SKM-1 treated with dmso at 0.1 percent for 144 hours (cell line): ENCODE measurements around the gene MARCHF4.

Experiments
- DNase-seq: peaks from one replicate; lab custom pipeline; 2025; ENCODE audit not compliant: unreplicated experiment; lab: John Stamatoyannopoulos, UW

Gene MARCHF4, protein sequence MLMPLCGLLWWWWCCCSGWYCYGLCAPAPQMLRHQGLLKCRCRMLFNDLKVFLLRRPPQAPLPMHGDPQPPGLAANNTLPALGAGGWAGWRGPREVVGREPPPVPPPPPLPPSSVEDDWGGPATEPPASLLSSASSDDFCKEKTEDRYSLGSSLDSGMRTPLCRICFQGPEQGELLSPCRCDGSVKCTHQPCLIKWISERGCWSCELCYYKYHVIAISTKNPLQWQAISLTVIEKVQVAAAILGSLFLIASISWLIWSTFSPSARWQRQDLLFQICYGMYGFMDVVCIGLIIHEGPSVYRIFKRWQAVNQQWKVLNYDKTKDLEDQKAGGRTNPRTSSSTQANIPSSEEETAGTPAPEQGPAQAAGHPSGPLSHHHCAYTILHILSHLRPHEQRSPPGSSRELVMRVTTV

DNA sequence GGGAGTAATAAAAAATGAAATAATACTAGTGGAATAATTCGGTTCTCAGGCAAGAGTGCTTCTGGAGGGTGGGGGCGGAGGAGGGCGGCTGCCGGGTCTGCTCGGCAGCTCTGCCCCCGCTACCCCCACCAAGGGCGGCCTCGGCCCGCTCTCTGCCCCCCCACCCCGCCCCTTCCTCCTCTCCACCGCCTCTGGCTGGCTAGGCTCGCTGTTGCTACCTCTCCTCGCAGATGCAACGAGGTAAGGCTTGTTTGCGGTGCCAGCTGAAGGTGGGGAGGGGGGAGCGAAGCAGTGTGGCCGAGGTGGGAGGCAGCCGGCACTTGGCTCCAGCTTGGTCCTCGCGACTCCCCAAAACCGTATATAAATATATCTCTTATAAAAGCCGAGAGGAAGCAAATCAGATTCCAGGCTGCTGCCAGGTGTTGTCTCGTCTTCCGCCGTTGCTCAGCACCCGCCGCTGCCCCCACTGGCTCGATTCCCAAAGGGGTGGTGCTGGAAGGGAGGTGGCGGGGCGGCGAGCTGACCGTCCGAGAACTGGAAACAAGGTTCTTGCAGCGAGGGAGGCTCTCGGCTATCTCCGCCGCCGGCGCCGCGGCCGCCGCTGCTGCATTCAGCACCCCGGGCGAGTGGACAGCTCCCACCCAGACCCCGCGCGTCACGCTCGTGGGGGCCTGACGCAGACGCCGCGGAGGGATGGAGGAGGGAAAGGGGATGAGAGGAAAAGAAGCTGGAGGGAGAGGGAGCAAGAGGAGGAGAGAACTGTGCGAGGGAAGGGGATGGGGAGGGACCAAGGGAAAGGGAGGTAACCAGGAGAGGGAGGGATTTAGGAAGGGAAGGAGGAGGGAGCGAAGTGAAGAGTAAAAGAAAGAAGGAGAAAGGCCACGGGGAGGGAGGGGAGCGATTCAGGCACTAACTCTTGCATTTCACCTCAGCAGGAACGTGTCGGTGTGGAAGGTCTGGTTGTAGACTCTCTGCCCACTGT lies at the start of gene MARCHF4:
MARCHF4 (minus strand) TSS at position 763 of the 982 bp plus-strand sequence. CDS start 2,223 bp downstream, outside the sequence.
- no peak for DNase-seq

DNA sequence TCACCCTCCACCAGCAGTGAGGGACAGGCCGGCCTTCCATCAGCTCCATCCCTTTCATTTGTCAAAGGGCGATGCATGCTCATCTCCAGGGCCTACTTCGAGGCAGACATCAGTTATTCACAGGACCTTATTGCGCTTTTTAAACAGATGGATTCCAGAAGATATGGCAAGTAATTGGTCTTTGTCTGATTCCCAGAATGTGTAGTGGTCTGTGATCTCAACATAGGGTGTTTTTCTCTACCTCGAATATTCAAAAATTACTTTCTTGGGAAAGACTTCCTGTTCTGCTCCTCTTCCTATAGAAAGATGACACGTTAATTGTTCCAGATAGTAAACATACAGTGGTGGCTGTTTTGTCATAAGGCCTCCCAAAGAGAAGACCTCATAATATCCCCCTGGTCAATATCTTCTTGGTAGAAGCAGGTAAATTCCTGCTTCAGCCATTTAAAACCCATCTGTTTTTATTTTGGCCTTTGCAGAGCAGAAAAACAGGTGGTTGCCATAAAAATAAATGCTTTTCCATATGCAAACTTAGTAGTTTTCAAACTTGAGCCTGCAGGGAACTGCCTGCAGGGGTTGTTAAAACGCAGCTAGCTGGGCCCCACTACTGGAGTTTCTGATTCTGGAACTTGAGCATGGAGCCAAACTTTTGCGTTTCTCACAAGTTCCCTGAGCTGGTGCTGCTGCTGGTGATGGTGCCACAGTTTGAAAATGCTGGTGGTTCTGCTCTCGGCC lies 48.3 kb upstream of the MARCHF4 start:
- DNase-seq, result no peak

DNA sequence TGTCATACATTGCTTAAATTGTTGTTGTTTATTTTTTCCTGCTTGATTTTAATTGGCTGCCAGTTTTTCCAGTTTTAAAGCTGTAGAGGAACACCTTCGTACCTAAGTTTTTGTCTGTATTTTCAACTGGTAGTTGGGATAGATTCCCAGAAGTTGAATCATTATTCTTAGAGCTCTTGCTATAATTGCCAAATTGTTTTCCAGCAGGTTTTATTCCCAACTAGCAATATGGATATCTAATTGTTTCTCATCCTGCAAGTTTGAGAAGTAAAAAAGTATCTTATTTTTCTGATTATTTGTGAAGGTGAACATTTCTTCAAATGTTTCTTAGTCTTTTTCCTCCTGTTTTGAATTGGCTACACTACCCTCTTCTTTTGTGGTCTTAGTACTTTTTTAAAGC lies 46.7 kb upstream of the MARCHF4 start:
- DNase-seq, result no peak

DNA sequence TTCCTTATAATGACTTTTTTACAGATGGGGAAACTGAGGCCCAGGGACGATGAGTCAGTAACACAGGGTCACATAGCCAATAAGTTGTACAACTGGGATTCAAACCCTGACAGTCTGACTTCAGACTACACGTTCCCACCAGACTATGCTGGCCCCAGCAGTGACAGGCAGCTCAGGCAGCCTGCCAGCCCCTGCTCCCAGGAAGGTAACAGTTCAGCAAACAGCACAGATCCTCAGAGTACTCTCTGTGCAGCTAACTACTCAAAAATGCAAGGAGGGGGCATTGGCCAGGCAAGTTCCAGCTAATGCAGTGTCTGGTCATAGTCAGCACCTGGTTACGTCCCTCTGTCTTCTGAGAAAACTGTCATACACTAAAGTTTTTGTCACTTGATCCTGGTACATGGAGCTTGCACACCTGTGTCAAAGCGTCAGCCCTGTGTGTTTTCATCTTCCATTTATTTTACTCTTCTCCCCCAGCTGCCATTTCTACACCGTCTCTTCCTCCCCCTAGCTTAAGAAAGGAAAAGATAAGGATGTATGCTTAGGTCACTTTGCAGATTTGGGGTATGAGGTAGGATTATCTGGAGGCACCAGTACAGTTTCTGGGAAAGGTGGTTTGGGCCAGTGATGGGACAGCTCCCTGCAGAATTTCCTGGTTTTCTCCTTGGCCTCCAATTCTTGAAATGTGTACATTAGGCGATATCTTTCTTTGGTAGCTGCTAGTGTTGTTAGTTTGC lies 44.5 kb upstream of the MARCHF4 start:
- no peak for DNase-seq

DNA sequence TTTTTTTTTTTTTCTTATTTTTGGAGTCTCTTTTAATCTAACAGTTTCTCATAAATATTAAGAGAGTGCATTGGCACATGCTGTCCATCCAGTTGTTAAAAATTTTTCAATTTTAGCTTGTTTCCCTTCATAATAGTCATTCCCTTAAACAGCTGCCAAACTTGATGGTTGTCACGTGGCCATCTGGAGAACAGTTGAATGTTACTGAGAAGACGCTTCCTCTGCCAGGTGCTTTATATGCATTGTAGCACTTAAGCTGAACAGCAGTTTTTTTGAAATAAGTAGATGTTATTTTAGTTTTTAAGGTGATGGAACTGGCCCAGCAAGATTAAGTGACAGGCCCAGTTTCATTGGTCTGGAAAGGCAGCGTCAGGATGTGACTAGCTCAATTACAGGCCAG lies 43.3 kb upstream of the MARCHF4 start:
- DNase-seq, result no peak

DNA sequence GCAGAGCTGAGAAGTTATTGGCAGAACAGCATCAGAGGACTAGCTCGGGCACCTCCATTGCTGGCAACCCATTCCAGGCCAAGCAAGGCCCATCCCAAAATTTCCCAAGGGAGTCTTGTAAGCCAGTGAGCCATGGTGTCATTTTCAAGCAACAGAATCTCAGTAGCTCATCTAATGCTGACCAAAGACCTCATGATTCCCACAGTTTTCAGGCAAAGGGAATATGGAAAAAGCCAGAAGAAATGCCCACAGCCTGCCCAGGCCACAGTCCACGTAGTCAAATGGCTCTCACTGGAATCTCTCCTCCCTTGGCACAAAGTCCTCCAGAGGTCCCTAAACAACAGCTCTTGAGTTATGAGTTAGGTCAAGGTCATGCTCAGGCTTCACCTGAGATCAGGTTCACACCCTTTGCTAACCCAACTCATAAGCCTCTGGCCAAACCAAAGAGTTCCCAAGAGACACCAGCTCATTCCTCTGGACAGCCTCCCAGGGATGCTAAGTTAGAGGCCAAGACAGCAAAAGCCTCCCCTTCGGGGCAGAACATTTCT lies 42.6 kb upstream of the MARCHF4 start:
- no peak for DNase-seq

DNA sequence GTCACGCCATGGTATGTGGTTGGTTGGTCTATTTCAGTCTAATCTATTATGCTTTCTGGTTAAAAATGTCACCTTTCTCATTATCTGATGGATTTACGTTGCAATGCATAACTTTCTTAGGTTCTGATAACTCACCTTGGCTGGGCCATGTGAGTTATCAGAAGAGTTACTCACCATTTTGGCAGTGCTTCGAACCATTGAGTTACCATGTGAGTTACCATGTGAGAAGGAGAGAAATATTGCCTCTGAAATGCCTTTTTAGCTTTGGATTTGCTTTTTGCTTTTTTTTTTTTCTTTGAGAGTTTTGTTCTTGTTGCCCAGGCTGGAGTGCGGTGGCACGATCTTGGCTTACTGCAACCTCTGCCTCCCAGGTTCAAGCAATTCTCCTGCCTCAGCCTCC lies 41.6 kb upstream of the MARCHF4 start:
- no peak for DNase-seq

DNA sequence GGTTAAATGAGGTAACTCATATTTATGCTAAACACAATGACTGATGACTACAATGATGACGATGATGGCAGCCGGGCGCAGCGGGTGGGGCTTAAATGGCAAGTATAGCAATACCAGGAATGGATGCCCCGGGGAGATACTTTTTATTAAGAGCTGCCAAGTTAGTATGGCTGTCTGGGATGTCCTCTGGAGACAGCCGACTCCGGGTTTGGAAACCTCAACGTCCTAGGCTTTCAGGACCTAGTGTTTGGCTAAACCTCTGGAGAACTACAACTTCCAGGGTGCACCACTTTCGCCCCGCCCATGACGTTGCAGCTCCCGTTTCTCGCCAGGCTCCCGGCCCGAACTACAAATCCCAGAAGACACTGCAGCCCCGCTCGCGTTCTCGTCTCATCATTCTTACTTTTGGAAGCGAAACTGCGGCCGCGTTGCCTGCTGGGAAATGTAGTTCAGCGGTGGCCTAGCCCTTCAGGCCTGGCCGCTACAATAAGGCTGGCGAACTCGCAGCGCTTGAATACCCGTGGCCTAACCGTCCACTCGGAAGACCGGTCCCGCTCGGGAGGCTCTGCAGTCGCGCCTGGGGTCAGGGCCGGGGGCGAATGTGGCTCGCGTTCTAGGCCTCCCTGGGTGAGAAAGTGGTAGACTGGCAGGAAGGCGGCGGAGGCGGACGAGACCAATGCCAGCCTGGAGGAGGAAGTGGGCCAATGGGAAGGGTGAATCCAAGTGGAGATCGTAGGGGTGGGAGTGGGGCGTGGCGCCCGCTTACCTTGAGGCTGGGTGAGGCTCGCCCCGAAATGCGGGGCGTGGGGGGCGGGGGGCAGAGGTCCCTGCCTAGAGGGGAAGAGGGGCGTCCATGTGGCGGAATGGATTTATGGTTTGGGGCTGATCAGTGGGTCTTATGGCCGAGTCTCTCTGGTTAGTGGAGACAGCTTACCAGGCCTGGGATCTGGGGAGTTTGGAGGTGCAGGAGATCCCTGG lies 40.0 kb upstream of the MARCHF4 start, which contains the start of gene SMARCAL1:
SMARCAL1 (plus strand) TSS at position 463 of the 978 bp plus-strand sequence. CDS start 2,221 bp downstream, outside the sequence.
- peak; percentile 97 for DNase-seq

DNA sequence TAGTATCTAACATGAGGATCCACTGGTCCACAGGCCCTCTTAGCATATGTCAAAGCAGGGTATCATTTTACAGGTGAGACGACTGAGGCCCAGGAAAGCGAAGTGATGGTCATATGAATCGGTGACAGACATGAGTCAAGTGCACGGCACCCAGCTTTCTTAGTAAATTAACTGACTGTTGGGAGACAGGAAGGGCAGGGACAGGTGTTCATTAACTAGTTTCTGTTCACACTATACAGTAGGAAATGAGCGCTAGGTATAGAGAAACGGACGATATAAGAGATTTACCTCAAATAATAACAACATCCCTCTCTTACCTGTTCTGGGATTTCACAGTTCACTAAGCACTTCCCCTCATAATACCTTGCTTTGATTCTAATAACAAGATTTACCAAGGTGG lies 38.3 kb upstream of the MARCHF4 start:
- DNase-seq, result no peak

DNA sequence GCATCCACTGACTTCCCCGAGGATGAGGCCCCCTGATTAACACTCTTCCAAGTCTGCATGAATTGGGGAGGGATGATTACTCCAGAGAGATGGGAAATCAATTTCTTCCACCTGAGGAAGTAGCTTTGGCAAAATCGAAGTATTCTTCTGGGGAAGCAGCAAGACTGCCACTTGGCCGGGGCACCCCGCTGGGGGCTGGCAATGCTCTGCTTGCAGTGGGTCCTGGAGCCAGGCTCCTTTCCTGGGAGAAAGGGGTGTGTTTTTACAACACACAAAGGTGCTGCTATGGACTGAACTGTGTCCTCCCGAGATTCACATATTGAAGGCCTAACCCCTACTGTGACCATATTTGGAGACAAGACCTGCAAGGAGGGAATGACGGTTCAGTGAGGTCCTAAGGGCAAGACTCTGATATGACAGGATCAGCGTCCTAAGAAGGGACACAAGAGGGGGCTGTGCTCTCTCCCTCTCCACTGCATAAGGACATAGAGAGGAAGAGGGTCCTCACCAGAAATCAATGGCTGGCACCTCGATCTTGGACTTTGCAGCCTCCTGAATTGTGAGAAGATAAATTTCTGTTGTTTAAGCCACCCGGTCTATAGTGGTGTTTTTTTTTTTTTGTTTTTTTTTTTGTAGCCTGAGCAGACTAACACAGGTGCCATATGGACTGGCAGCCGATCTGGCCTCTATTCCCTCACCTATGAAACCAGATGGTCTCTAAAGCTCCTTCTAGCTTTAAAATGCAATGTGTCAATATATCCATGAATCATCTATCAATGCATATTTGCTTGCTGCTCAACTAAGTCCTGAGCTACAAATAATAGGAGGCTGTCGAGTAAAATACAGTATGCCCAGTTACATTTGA lies 36.4 kb upstream of the MARCHF4 start:
- no peak for DNase-seq

DNA sequence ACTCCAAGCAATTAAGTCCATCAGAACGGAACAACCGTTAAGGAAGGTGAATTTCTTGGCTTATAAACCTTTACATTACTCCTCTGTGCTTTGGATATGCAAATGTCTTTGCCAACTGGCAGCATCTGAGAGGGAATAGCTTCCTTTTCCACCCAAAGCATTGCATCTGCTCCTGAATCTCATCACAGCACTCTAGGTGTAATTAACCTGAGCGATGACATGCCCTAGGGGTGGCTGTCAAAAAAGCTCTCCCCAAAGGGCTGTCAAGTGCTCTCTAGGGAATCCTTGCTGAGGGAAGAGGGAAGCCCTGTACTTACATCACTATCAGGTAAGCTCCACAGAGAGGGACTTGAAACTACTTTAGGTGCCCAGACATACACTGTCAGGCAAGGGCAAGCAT lies 34.5 kb upstream of the MARCHF4 start:
- no peak for DNase-seq

DNA sequence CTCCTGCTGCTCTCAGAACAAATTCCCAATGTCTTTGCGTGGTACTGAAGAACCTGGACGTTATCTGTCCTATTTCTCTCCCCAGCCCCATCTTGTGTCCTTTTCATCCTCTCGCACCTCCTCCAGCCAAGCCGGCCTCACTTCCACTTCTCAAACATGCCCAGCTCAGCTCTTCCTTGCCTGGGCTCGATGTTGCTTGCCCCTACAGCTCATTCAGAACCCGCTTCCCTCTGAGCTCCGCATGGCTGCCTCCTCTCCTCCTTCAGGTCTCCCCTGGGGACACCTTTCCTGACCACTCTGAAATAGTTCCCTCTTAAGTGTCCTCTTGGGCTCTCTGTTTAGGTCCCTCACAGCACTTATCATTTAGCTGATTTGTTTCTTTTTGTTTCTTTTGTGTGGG lies 33.3 kb upstream of the MARCHF4 start:
- DNase-seq, result no peak

DNA sequence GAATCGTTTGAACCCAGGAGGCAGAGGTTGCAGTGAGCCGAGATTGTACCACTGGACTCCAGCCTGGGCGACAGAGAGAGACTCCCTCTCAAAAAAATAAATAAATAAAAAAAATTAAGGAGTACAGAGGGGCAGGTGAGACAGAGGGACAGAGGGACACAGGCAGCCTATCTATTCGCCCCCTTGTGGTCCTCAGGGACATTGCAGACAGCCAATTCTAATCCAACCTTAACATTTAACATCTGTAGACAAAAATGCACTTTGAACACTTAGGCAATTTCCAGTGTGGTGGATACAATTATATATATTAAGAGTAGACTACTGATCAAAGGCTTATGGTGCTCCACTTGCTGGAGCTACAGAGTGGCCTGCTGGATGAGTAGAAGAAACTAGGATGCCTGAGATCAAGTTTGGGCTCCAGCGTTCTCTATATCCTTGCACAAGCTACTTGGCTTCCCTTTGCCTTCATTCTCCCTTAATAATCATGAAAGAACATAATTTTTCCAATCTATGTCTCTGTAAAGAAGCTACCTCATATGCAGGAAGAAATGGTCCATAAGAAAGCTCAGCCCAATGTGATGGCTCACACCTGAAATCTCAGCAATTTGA lies 31.8 kb upstream of the MARCHF4 start:
- peak; percentile 12 for DNase-seq

DNA sequence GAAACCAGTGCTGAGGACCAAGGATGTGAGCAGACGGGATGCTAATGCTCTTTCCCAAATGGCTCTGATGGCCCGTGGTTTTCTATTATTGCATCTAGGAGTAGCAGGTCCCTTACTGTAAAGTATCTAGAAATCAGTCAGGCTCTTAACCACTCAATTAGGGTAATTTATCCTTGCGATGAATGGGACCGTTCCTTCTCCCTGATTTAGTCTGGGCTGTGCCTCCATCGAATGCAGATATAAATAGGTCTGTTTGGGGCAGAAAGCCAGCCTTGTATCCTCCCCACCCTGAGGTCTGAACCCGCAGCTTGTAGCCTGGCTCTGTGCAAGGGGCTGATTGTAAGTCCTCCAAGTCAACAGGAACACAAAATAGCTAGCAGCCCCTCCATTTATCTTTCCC lies 30.5 kb upstream of the MARCHF4 start:
- DNase-seq, result no peak

DNA sequence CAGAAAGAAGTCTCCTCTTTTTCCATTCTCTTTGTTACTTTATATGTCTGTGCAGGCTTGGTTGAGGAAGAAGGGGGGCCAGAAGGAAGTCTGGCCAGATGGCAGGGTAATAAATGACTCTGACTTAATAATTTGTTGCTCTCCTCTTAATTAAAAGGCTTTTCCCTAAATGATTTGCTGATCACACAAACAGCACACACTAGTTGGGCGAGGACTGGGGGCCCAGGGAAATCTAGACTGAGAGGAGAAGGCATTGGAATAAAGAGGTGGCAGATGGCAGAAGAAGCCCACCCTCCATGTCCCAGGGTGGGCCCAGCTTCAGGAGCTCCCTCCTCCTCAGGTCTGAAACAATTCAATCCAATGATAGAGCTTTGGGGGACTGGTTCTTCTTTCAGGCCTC lies 27.3 kb upstream of the MARCHF4 start:
- DNase-seq, result no peak

DNA sequence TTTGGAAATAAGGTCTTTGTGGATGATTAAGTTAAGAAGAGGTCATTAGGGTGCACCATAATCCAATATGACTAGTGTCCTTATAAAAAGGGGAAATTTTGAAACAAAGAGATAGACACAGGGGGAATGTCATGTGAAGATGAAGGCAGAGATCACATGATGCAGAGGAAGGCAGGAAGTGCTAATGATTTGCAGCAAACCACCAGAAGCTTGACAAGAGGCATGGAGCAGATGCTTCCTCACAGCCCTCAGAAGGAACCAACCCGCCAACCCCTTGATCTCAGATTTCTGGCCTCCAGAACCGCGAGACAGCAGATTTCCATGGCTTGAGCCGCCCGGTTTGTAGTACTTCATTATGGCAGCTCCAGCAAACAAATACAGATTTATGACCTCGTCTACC lies 22.6 kb upstream of the MARCHF4 start:
- DNase-seq, result no peak
